Mucosa of rectum (tissue), 2 donors: Measurements from ENCODE around the gene GNA15.
"Not testable (repeated sequence)": the region's sequence is repeated elsewhere in the genome, so short reads cannot be mapped to it uniquely, and the experiment has no call there.

Experiments used
- H3K27ac ChIP-seq, 2 donors: one replicate each; pipeline ENCODE4 v1.7.0; 2013; ENCODE audit warnings: inconsistent platforms in 2 of 2, low read depth in 2 of 2, low read length in 2 of 2
- H3K27me3 ChIP-seq, 2 donors: one replicate each; pipeline ENCODE4 v1.7.0; 2013; ENCODE audit warnings: low read length in 2 of 2; ENCODE audit not compliant: control insufficient read depth in 2 of 2, insufficient read depth in 2 of 2
- H3K36me3 ChIP-seq, 2 donors: one replicate each; pipeline ENCODE4 v1.7.0; 2013; ENCODE audit warnings: low read length in 2 of 2; ENCODE audit not compliant: control insufficient read depth in 2 of 2, insufficient read depth in 2 of 2
- H3K4me1 ChIP-seq, 2 donors: one replicate each; pipeline ENCODE4 v1.7.0; 2013; ENCODE audit warnings: low read length in 2 of 2, mild to moderate bottlenecking in 1 of 2; ENCODE audit not compliant: control insufficient read depth in 2 of 2, insufficient read depth in 2 of 2
- H3K4me3 ChIP-seq, 2 donors: one replicate each; pipeline ENCODE4 v1.7.0; 2013; ENCODE audit warnings: low read length in 2 of 2
- H3K9ac ChIP-seq, 2 donors: one replicate each; pipeline ENCODE4 v1.7.0; 2013; ENCODE audit warnings: low read length in 2 of 2, low read depth in 1 of 2, mild to moderate bottlenecking in 1 of 2
- H3K9me3 ChIP-seq, 2 donors: one replicate each; pipeline ENCODE4 v1.7.0; 2013; ENCODE audit warnings: low read length in 2 of 2; ENCODE audit not compliant: control insufficient read depth in 2 of 2
- donor health status: healthy.
- donor health status: Normal muscosa, but diverticular disease.

Gene GNA15

GRCh38 chr19:3201911-3202310, 66.1 kb downstream of the GNA15 start:
- Histone ChIP-seq H3K4me1 (no peaks in the 10 kb centered on the region), H3K36me3 (peaks cover 19 to 21% of the 10 kb centered on the region in 2 donors), H3K27ac (no peak overlapping the region)

GRCh38 chr19:3202346-3202745, 66.5 kb downstream of the GNA15 start:
- Histone ChIP-seq H3K4me1 (no peaks in the 10 kb centered on the region), H3K9me3 (no peaks in the 10 kb centered on the region), H3K27me3 (no peaks in the 10 kb centered on the region), H3K27ac (no peak overlapping the region), H3K9ac (no peak overlapping the region), H3K36me3 (peaks cover 24 to 26% of the 10 kb centered on the region in 2 donors), H3K4me3 (no peak overlapping the region)

More at GRCh38 chr19:3201911-3202310, 66.1 kb downstream of the GNA15 start:
- H3K9me3 ChIP-seq, result no peaks in the 10 kb centered on the region
- H3K27me3 ChIP-seq, result no peaks in the 10 kb centered on the region
- no peak overlapping the region for H3K4me3 ChIP-seq
- H3K9ac ChIP-seq, result no peak overlapping the region

- H3K9ac ChIP-seq, H3K4me3 ChIP-seq, H3K4me1 ChIP-seq, H3K9me3 ChIP-seq, H3K27ac ChIP-seq, H3K27me3 ChIP-seq: not testable (repeated sequence)
- H3K36me3 ChIP-seq, result peaks cover 27 to 31% of the 10 kb centered on the region in 2 donors
These were observed 67.1 kb downstream of the GNA15 start for GRCh38 chr19:3202895-3203294.

GRCh38 chr19:3203805-3204645, 68.2 kb downstream of the GNA15 start:
- Histone ChIP-seq H3K27me3 (no peaks in the 10 kb centered on the region), H3K4me3 (no peak overlapping the region), H3K9me3 (no peaks in the 10 kb centered on the region), H3K9ac (no peak overlapping the region), H3K36me3 (peaks cover 29 to 34% of the 10 kb centered on the region in 2 donors), H3K4me1 (no peaks in the 10 kb centered on the region), H3K27ac (no peak overlapping the region)

GRCh38 chr19:3204646-3205275, 68.9 kb downstream of the GNA15 start:
- no peaks in the 10 kb centered on the region for H3K9me3 ChIP-seq
- H3K4me1 ChIP-seq, result no peaks in the 10 kb centered on the region
- no peak overlapping the region for H3K4me3 ChIP-seq
- peaks cover 26 to 34% of the 10 kb centered on the region in 2 donors for H3K36me3 ChIP-seq
- H3K27ac ChIP-seq, result no peak overlapping the region
- no peaks in the 10 kb centered on the region for H3K27me3 ChIP-seq
- no peak overlapping the region for H3K9ac ChIP-seq

GRCh38 chr19:3206216-3206953, 70.6 kb downstream of the GNA15 start:
- Histone ChIP-seq H3K27me3 (no peaks in the 10 kb centered on the region), H3K27ac (no peak overlapping the region), H3K9ac (no peak overlapping the region), H3K36me3 (peaks cover 26 to 30% of the 10 kb centered on the region in 2 donors), H3K4me1 (no peaks in the 10 kb centered on the region), H3K9me3 (no peaks in the 10 kb centered on the region), H3K4me3 (no peak overlapping the region)

- peaks cover 22 to 28% of the 10 kb centered on the region in 2 donors for H3K36me3 ChIP-seq
- no peak overlapping the region for H3K4me3 ChIP-seq
- no peaks in the 10 kb centered on the region for H3K9me3 ChIP-seq
- no peaks in the 10 kb centered on the region for H3K27me3 ChIP-seq
- no peak overlapping the region for H3K27ac ChIP-seq
- no peaks in the 10 kb centered on the region for H3K4me1 ChIP-seq
- no peak overlapping the region for H3K9ac ChIP-seq
These were observed 71.8 kb downstream of the GNA15 start for GRCh38 chr19:3207461-3208242.

- Histone ChIP-seq H3K4me1 (no peaks in the 10 kb centered on the region), H3K36me3 (peaks cover 22 to 28% of the 10 kb centered on the region in 2 donors), H3K9me3 (no peaks in the 10 kb centered on the region), H3K9ac (no peak overlapping the region), H3K4me3 (no peak overlapping the region), H3K27ac (no peak overlapping the region), H3K27me3 (no peaks in the 10 kb centered on the region)
These were observed 72.7 kb downstream of the GNA15 start for GRCh38 chr19:3208317-3209207.

GRCh38 chr19:3210347-3211017, 74.6 kb downstream of the GNA15 start:
- H3K9me3 ChIP-seq, result no peaks in the 10 kb centered on the region
- H3K36me3 ChIP-seq, result peaks cover 18 to 20% of the 10 kb centered on the region in 2 donors
- H3K9ac ChIP-seq, result no peak overlapping the region

More at GRCh38 chr19:3210347-3211017, 74.6 kb downstream of the GNA15 start:
- no peak overlapping the region for H3K4me3 ChIP-seq
- no peaks in the 10 kb centered on the region for H3K4me1 ChIP-seq
- no peak overlapping the region for H3K27ac ChIP-seq
- no peaks in the 10 kb centered on the region for H3K27me3 ChIP-seq
